Measurements from ENCODE around the gene SUN5.
"Not testable (repeated sequence)": the region's sequence is repeated elsewhere in the genome, so short reads cannot be mapped to it uniquely, and the experiment has no call there.

SUN5 gene

GRCh38 chr20:32958574-32958973, 45.7 kb downstream of the SUN5 start:
- Histone ChIP-seq H3K9me3 (ENCODE audit: control insufficient read depth, insufficient read depth, low read length) (peaks cover 8% of the 10 kb centered on the region), H3K27me3 (ENCODE audit: control insufficient read depth, low read length) (no peaks in the 10 kb centered on the region; the same call in none of the 2 replicates), H3K36me3 (ENCODE audit: control insufficient read depth, low read length) (no peaks in the 10 kb centered on the region), H3K9me2 (replicated peaks; ENCODE audit: control insufficient read depth, low read length) (no peaks in the 10 kb centered on the region), H3K79me2 (ENCODE audit: control insufficient read depth, low read length) (no peaks in the 10 kb centered on the region), H3K4me2 (ENCODE audit: low read length) (no peak overlapping the region), H3K4me3 (ENCODE audit: low read length) (no peak overlapping the region), H3F3A (ENCODE audit: control insufficient read depth, insufficient read depth) (no peaks in the 10 kb centered on the region), H3K4me1 (ENCODE audit: control insufficient read depth, low read length) (no peaks in the 10 kb centered on the region), H3K27ac (ENCODE audit: low read depth, low read length) (no peak overlapping the region), H4K20me1 (ENCODE audit: control insufficient read depth, insufficient read depth, low read depth, low read length) (no peaks in the 10 kb centered on the region)
- TF ChIP-seq EZH2phosphoT487 (IDR thresholded peaks at IDR 0.05; ENCODE audit: borderline replicate concordance, low read length): no peak
- TF ChIP-seq, protein P1, sequence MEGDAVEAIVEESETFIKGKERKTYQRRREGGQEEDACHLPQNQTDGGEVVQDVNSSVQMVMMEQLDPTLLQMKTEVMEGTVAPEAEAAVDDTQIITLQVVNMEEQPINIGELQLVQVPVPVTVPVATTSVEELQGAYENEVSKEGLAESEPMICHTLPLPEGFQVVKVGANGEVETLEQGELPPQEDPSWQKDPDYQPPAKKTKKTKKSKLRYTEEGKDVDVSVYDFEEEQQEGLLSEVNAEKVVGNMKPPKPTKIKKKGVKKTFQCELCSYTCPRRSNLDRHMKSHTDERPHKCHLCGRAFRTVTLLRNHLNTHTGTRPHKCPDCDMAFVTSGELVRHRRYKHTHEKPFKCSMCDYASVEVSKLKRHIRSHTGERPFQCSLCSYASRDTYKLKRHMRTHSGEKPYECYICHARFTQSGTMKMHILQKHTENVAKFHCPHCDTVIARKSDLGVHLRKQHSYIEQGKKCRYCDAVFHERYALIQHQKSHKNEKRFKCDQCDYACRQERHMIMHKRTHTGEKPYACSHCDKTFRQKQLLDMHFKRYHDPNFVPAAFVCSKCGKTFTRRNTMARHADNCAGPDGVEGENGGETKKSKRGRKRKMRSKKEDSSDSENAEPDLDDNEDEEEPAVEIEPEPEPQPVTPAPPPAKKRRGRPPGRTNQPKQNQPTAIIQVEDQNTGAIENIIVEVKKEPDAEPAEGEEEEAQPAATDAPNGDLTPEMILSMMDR (IDR thresholded peaks at IDR 0.05; ENCODE audit: low read depth, low read length, poor library complexity, severe bottlenecking): no peak

DNA sequence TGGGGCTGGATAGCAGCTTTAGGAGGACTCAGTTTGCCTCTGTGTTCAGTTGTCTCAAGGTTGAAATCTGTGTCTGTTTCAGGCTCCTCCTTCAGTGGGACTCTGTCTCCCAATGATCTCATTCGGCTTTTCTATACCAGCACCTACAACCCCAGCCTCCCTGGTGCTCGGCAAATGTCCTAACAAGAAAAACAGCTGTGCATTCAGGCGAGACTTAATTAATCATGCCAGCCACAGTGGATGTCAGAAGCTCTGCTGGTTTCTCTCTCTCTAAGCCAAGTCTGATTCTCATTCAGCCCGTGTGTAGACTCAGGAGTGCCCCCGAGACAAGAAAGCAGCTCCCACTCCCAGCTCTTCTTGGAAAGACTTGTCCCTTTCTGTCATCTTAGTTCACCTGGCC, 46.8 kb downstream of the SUN5 start:
- H3K4me2 ChIP-seq (ENCODE audit: low read length): no peak overlapping the region
- no peaks in the 10 kb centered on the region for H3K79me2 ChIP-seq (ENCODE audit: control insufficient read depth, low read length)
- H3K36me3 ChIP-seq (ENCODE audit: control insufficient read depth, low read length): no peaks in the 10 kb centered on the region
- H3K4me3 ChIP-seq (ENCODE audit: low read length): no peak overlapping the region
- H3K27ac ChIP-seq (ENCODE audit: low read depth, low read length): no peak overlapping the region
- peaks cover 8% of the 10 kb centered on the region for H3K9me3 ChIP-seq (ENCODE audit: control insufficient read depth, insufficient read depth, low read length)
- H3F3A ChIP-seq (ENCODE audit: control insufficient read depth, insufficient read depth): no peaks in the 10 kb centered on the region
- no peaks in the 10 kb centered on the region for H3K4me1 ChIP-seq (ENCODE audit: control insufficient read depth, low read length)
- H3K9me2 ChIP-seq (replicated peaks; ENCODE audit: control insufficient read depth, low read length): no peaks in the 10 kb centered on the region
- TF ChIP-seq EZH2phosphoT487 (IDR thresholded peaks at IDR 0.05; ENCODE audit: borderline replicate concordance, low read length): no peak
- TF ChIP-seq, protein P1 (IDR thresholded peaks at IDR 0.05; ENCODE audit: low read depth, low read length, poor library complexity, severe bottlenecking): no peak
- H3K27me3 ChIP-seq (ENCODE audit: control insufficient read depth, low read length): peaks cover 2% of the 10 kb centered on the region
- H4K20me1 ChIP-seq (ENCODE audit: control insufficient read depth, insufficient read depth, low read depth, low read length): no peaks in the 10 kb centered on the region

DNA sequence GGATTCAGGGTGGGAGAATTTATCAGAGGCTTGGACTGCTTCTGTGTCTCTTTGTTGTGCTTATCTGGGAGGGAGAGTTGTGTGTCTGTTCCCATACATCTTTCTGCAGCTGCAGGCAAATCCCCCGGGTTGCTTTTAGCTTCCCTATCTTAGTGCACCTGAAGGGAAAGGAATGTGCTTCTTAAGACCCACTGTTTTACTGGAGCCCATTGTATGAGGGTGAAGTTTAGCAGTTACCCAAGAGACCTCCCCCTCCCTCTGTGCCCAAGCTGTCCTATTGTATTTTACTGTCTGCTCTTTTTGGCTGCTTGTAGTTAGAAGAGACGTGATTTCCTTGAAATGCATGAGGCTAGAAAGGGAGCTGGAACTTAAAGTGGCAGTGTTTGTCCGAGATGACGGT, 53.7 kb downstream of the SUN5 start:
- not testable (repeated sequence) for H3K36me3 ChIP-seq (ENCODE audit: control insufficient read depth, low read length); H3K4me1 ChIP-seq (ENCODE audit: control insufficient read depth, low read length); H3K4me3 ChIP-seq (ENCODE audit: low read length); H3K27ac ChIP-seq (ENCODE audit: low read depth, low read length); H4K20me1 ChIP-seq (ENCODE audit: control insufficient read depth, insufficient read depth, low read depth, low read length); H3K9me2 ChIP-seq (replicated peaks; ENCODE audit: control insufficient read depth, low read length); H3K9me3 ChIP-seq (ENCODE audit: control insufficient read depth, insufficient read depth, low read length); H3F3A ChIP-seq (ENCODE audit: control insufficient read depth, insufficient read depth); H3K4me2 ChIP-seq (ENCODE audit: low read length); H3K79me2 ChIP-seq (ENCODE audit: control insufficient read depth, low read length)
- peaks cover 27% of the 10 kb centered on the region for H3K27me3 ChIP-seq (ENCODE audit: control insufficient read depth, low read length)

- Histone ChIP-seq H3K4me1 (ENCODE audit: control insufficient read depth, low read length) (no peaks in the 10 kb centered on the region), H3K27ac (ENCODE audit: low read depth, low read length) (no peak overlapping the region), H3K4me3 (ENCODE audit: low read length) (no peak overlapping the region), H3K27me3 (ENCODE audit: control insufficient read depth, low read length) (peaks cover 28% of the 10 kb centered on the region), H3K36me3 (ENCODE audit: control insufficient read depth, low read length) (no peaks in the 10 kb centered on the region), H3K4me2 (ENCODE audit: low read length) (no peak overlapping the region), H3K79me2 (ENCODE audit: control insufficient read depth, low read length) (no peaks in the 10 kb centered on the region), H3F3A (ENCODE audit: control insufficient read depth, insufficient read depth) (no peaks in the 10 kb centered on the region), H3K9me3 (ENCODE audit: control insufficient read depth, insufficient read depth, low read length) (no peaks in the 10 kb centered on the region), H4K20me1 (ENCODE audit: control insufficient read depth, insufficient read depth, low read depth, low read length) (no peaks in the 10 kb centered on the region), H3K9me2 (replicated peaks; ENCODE audit: control insufficient read depth, low read length) (no peaks in the 10 kb centered on the region)
- no peak for TF ChIP-seq EZH2phosphoT487 (IDR thresholded peaks at IDR 0.05; ENCODE audit: borderline replicate concordance, low read length)
- TF ChIP-seq, protein P1 (IDR thresholded peaks at IDR 0.05; ENCODE audit: low read depth, low read length, poor library complexity, severe bottlenecking): no peak
Measured at GRCh38 chr20:32946629-32947028, 57.6 kb downstream of the SUN5 start.

Data from DOHH2 (cell line).